DND-41 (cell line): Measurements from ENCODE around the gene TTYH3.

ENCODE experiments used
- ATAC-seq: fragments of 200-7000 bp; cut with Tn5 transposase; 3 replicates; pipeline ENCODE4 v1.9.1; 2021; ENCODE audit warnings: low read depth; ENCODE audit not compliant: insufficient read depth
- DNase-seq: peaks from one replicate; pipeline ENCODE4 v3.0.0-alpha.2; 2020
- H2AFZ ChIP-seq: 2 replicates; pipeline ENCODE4 v1.6.0; 2012; ENCODE audit warnings: low read depth, low read length
- H3K27ac ChIP-seq: 2 replicates; pipeline ENCODE4 v1.5.1; 2012; ENCODE audit warnings: low read length, inconsistent platforms
- H3K27me3 ChIP-seq: fragments of 200-600 bp; sonication (generic); 2 replicates; pipeline ENCODE4 v1.6.0; 2012; ENCODE audit warnings: low read length, mild to moderate bottlenecking, inconsistent platforms; ENCODE audit not compliant: insufficient read depth, poor library complexity
- H3K36me3 ChIP-seq: 2 replicates; pipeline ENCODE4 v1.5.1; 2012; ENCODE audit warnings: low read length, inconsistent platforms; ENCODE audit not compliant: insufficient read depth
- H3K4me1 ChIP-seq: 2 replicates; pipeline ENCODE4 v1.5.1; 2012; ENCODE audit warnings: mild to moderate bottlenecking, low read length; ENCODE audit not compliant: insufficient read depth
- H3K4me2 ChIP-seq: 2 replicates; pipeline ENCODE4 v1.6.0; 2012; ENCODE audit warnings: mild to moderate bottlenecking, moderate library complexity, low read length, inconsistent platforms; ENCODE audit not compliant: insufficient read depth
- H3K4me3 ChIP-seq, 2 experiments: fragments of 200-600 bp in 1 of 2; shearing (Covaris generic) in 1 of 2; 2 replicates each; pipeline ENCODE4 v1.5.1; 2012 to 2016; ENCODE audit warnings: inconsistent platforms in 2 of 2, low read length in 2 of 2, mild to moderate bottlenecking in 2 of 2, low read depth in 1 of 2, moderate library complexity in 1 of 2
- H3K79me2 ChIP-seq: 2 replicates; pipeline ENCODE4 v1.6.0; 2012; ENCODE audit warnings: low read length, inconsistent platforms; ENCODE audit not compliant: insufficient read depth
- H3K9ac ChIP-seq: 2 replicates; pipeline ENCODE4 v1.6.0; 2012; ENCODE audit warnings: low read depth, mild to moderate bottlenecking, inconsistent platforms, low read length, moderate library complexity
- H3K9me3 ChIP-seq: 2 replicates; pipeline ENCODE4 v1.5.1; 2012; ENCODE audit warnings: low read length, moderate library complexity, mild to moderate bottlenecking, inconsistent platforms; ENCODE audit not compliant: insufficient read depth, severe bottlenecking
- H4K20me1 ChIP-seq: 2 replicates; pipeline ENCODE4 v1.6.0; 2012; ENCODE audit warnings: low read length; ENCODE audit not compliant: insufficient read depth
- CTCF ChIP-seq: IDR thresholded peaks from 2 replicates; pipeline ENCODE4 v1.5.1; 2012; ENCODE audit warnings: borderline replicate concordance, low read length, moderate library complexity, mild to moderate bottlenecking; ENCODE audit not compliant: poor library complexity, severe bottlenecking; ENCODE audit errors: extremely low read depth
- EZH2 ChIP-seq: IDR thresholded peaks from 3 replicates; pipeline ENCODE4 v1.6.1; 2012; ENCODE audit warnings: borderline replicate concordance, low read depth, mild to moderate bottlenecking, moderate library complexity, low read length, inconsistent platforms; ENCODE audit not compliant: severe bottlenecking

The TTYH3 gene

DNA sequence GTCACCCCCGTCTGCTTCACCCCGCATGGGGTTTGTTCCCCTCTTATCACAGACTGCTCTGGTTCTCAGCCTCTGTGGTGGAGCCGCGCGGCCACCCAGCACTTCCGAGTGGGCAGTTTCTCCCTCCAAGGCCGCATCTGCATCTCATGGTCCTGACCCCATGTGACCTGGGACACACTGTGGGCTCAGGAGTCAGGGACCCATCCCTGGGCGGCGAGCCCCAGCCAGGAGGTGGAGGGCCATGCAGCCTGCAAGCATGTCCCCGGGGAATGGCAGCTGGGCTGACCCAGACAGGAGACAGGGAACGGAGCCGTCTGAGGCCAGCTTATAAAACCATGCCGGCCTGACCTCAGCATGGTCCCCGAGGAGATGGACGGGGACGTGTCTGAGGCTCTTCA lies 25.2 kb upstream of the TTYH3 start:
- no peaks in the 10 kb centered on the region for H3K9me3 ChIP-seq
- H3K4me3 ChIP-seq, result no peak overlapping the region
- no peak for TF ChIP-seq EZH2
- no peak for TF ChIP-seq CTCF
- H3K9ac ChIP-seq, result no peak overlapping the region
- no peaks in the 10 kb centered on the region for H3K79me2 ChIP-seq
- peaks cover 4% of the 10 kb centered on the region; the same call in 1 of the 2 replicates for H4K20me1 ChIP-seq
- DNase-seq, result no peak
- H2AFZ ChIP-seq, result no peak overlapping the region
- ATAC-seq, result no peak
- H3K27ac ChIP-seq, result no peak overlapping the region
- H3K4me2 ChIP-seq, result no peak overlapping the region
- no peaks in the 10 kb centered on the region for H3K4me1 ChIP-seq
- no peaks in the 10 kb centered on the region for H3K27me3 ChIP-seq
- H3K36me3 ChIP-seq, result no peaks in the 10 kb centered on the region; the same call in 1 of the 2 replicates

DNA sequence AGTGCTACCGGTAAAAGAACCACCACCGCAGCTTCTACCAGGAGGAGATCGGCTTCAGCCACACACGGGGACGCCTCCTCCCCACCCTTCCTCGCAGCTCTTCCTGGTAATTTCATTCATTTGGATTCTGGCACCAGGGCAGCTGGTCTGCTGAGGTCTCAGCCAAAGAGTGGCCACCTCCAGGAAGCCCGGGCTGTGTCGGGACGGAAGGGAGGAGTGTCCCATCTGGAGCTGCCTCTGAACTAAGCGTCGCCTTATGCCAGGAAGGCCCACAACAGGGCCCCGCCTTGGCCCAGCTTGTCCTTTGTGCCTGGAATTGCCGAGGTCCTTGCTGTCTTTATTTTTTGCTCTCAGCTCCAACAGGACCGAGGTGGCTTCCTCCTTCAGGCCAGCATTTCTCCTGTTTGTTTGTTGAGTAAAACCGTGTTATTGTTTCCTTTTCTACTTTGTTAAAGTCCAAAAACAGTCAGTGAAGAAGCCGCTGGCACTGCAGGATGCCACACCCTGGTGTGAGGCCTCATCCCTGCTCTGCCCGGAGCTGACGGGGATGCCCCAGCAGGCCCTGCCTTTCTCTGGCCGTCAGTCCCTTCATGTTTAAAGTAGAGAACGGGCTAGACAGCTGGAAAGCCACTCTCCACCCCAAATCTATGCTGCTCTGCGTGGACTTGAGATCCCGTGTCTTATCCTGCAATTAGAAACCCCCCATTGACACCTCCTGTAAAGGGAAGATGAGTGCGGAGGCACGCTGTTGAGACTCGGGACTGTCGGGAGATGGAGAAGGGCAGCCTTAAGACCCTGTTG lies 24.5 kb upstream of the TTYH3 start:
- no peaks in the 10 kb centered on the region for H3K27me3 ChIP-seq
- H3K9ac ChIP-seq, result no peak overlapping the region
- H3K36me3 ChIP-seq, result no peaks in the 10 kb centered on the region; the same call in 1 of the 2 replicates
- no peaks in the 10 kb centered on the region for H3K9me3 ChIP-seq
- no peaks in the 10 kb centered on the region for H3K79me2 ChIP-seq
- H3K27ac ChIP-seq, result no peak overlapping the region
- TF ChIP-seq EZH2 (no peak), CTCF (no peak)
- DNase-seq, result no peak
- H4K20me1 ChIP-seq, result peaks cover 4% of the 10 kb centered on the region; the same call in 1 of the 2 replicates
- no peak for ATAC-seq
- H3K4me3 ChIP-seq, result no peak overlapping the region
- no peak overlapping the region for H3K4me2 ChIP-seq
- H2AFZ ChIP-seq, result no peak overlapping the region
- H3K4me1 ChIP-seq, result no peaks in the 10 kb centered on the region

DNA sequence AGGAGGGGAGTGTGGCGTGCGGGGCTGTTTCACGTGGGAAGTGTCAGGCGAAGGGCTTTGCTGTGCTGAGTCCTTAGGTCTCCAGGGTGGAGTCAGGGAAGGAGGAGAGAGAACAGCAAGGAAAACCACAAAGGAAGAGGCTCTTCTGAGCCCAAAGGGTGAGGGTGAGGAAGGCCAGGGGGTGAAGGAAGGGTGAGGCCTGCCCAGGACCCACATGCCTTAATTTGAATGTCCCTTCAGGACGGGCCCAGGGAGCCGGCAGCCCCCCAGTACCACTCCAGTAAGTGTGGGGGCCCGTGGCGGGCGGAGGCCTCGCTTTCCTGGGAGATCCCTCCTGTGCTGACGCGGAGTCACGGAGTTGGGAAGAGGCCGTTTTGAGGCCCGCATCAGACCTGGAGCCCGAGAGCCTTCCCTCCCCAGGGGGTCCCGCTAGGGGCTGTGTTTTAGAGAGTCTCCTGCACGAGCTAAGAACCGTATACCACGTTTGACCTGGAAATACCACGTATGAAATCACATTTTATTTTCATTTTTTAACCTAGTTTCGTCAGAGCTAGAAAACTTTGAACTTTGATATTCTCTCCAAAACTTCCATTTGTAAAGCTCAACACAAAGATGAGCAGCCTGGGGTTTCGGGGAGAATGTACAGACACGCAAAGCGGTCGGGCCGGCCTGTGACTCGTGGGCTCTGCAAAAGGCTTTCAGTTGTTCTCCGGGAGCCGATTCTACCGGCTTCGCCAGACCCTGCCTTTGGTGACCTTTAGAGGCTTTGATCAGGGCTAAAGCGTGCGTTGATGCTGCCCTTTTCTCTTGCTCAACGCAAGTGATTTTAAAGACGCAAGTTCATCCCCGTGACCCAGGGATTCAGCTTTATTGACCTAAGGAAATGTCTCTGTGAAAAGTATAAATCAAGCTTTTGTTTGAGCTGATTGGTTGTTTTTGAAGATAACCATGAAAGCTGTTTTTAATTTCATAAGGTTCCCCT lies 23.6 kb upstream of the TTYH3 start:
- Histone ChIP-seq H3K4me2 (no peak overlapping the region), H3K9me3 (no peaks in the 10 kb centered on the region), H3K4me3 (no peak overlapping the region), H3K79me2 (no peaks in the 10 kb centered on the region), H3K27ac (no peak overlapping the region), H3K9ac (no peak overlapping the region), H2AFZ (no peak overlapping the region), H3K36me3 (no peaks in the 10 kb centered on the region), H3K27me3 (no peaks in the 10 kb centered on the region), H4K20me1 (peaks cover 4% of the 10 kb centered on the region; the same call in 1 of the 2 replicates), H3K4me1 (no peaks in the 10 kb centered on the region)
- no peak for ATAC-seq
- TF ChIP-seq CTCF, result no peak
- no peak for TF ChIP-seq EZH2
- no peak for DNase-seq
